ENCODE measurements around the gene THSD4. TPM values are rescaled to one million over a fixed set of nuclear protein-coding genes. Genes with fewer than 3 reads are reported as not detected.
"Not testable (repeated sequence)": the region's sequence is repeated elsewhere in the genome, so short reads cannot be mapped to it uniquely, and the experiment has no call there.

THSD4 gene
- total RNA-seq, 1 experiment from 2014 or later = 36.3 TPM

GRCh38 chr15:71716990-71717389 lies 601.7 kb downstream of the THSD4 start:
- H3K36me3 Mint-ChIP-seq (ENCODE audit: insufficient read depth, unreplicated experiment) = peaks cover 6% of the 10 kb centered on the region
- POLR2A ChIA-PET = interaction anchor here (1.5 kb wide), 1 partner anchor 9 kb away, joined by 5 read pairs; no protein-coding TSS in a partner anchor
- CTCF ChIA-PET = interaction anchor here (1.5 kb wide), 1 partner anchor 14 kb away, joined by 6 read pairs; no protein-coding TSS in a partner anchor
- no TSS peak for BruUV-seq (replicated peaks)
- intact Hi-C loops (cut with micrococcal nuclease) = no loop called here
- no peak overlapping the region for H3K4me3 Mint-ChIP-seq (ENCODE audit: unreplicated experiment)
- no peaks in the 10 kb centered on the region for H3K27me3 Mint-ChIP-seq (ENCODE audit: insufficient read depth, unreplicated experiment)
- H3K4me1 Mint-ChIP-seq (ENCODE audit: insufficient read depth, unreplicated experiment) = peaks cover 13% of the 10 kb centered on the region
- TF ChIP-seq, protein P1, sequence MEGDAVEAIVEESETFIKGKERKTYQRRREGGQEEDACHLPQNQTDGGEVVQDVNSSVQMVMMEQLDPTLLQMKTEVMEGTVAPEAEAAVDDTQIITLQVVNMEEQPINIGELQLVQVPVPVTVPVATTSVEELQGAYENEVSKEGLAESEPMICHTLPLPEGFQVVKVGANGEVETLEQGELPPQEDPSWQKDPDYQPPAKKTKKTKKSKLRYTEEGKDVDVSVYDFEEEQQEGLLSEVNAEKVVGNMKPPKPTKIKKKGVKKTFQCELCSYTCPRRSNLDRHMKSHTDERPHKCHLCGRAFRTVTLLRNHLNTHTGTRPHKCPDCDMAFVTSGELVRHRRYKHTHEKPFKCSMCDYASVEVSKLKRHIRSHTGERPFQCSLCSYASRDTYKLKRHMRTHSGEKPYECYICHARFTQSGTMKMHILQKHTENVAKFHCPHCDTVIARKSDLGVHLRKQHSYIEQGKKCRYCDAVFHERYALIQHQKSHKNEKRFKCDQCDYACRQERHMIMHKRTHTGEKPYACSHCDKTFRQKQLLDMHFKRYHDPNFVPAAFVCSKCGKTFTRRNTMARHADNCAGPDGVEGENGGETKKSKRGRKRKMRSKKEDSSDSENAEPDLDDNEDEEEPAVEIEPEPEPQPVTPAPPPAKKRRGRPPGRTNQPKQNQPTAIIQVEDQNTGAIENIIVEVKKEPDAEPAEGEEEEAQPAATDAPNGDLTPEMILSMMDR (IDR thresholded peaks at IDR 0.05; ENCODE audit: unreplicated experiment) = no peak
- peak overlapping the region; percentile 60 for H3K27ac Mint-ChIP-seq (ENCODE audit: low read depth, unreplicated experiment)
- peak; percentile 30 for DNase-seq (ENCODE audit: unreplicated experiment)
- H3K9me3 Mint-ChIP-seq (ENCODE audit: unreplicated experiment) = no peaks in the 10 kb centered on the region

DNA sequence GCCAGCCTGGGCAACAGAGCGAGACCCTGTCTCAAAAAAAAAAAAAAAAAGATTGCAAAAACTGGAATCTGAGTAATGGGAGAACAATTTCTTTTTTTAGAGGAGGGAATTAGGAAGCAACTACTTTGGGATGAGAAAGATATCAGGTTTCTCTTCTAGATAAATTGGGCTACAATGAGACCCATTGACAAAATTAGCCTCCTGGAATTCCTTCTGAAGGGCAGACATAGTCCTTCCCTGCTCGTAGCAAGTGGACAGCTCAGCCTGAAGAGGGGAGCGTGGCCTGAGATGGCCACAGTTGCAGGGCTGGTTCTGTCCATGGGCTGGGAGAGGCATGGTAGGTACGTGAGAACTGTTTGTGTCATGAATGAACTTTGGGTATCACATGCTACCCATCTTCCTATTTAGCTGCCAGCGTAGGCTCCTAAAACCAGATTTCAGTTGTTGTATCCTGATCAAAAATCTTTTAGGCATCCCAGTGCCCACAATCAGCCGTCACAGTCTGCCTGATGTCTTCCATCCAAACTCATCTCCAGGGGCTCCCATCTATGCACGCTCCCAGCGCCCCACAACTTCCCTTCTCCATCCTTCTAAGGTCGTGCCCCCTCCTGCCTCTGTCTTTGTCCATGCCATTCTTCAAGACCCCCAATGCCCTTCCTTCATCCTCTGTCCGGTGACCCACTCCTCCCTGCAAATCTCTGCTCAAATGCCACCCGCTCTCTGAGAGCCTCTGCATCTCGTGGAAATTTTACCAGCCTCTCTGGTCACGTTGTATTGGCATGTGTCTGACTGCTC lies 603.0 kb downstream of the THSD4 start:
- POLR2A ChIA-PET = no interaction called here
- DNase-seq (ENCODE audit: unreplicated experiment) = no peak
- Mint-ChIP-seq H3K27me3 (ENCODE audit: insufficient read depth, unreplicated experiment) (no peaks in the 10 kb centered on the region), H3K4me1 (ENCODE audit: insufficient read depth, unreplicated experiment) (peaks cover 8% of the 10 kb centered on the region), H3K36me3 (ENCODE audit: insufficient read depth, unreplicated experiment) (peaks cover under 1% of the 10 kb centered on the region), H3K4me3 (ENCODE audit: unreplicated experiment) (no peak overlapping the region), H3K27ac (ENCODE audit: low read depth, unreplicated experiment) (no peak overlapping the region), H3K9me3 (ENCODE audit: unreplicated experiment) (no peaks in the 10 kb centered on the region)
- CTCF ChIA-PET = interaction anchor here (0.6 kb wide), 1 partner anchor 780 kb away, joined by 4 read pairs; no protein-coding TSS in a partner anchor
- TF ChIP-seq, protein P1 (IDR thresholded peaks at IDR 0.05; ENCODE audit: unreplicated experiment) = no peak
- intact Hi-C loops (cut with micrococcal nuclease) = no loop called here
- BruUV-seq (replicated peaks) = no TSS peak

DNA sequence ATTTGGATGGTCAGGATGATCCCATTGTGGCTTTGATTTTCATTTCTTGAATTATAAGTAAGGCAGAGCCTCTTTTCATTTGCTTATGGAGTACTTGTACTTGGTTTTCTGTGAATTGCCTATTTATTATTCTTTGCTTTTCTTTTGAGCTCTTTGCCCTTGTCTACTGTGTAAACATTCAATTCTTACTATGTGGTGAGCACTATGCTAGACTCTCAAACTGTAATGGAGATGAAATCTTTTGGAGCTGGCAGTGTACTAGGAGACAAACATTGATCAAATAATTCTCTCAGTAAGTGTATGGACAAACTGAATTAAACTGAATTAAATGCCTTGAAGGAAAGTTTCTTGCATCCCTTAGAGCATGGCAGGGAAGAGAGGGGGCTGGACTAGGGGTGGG lies 608.1 kb downstream of the THSD4 start:
- no peak overlapping the region for H3K27ac Mint-ChIP-seq (ENCODE audit: low read depth, unreplicated experiment)
- H3K27me3 Mint-ChIP-seq (ENCODE audit: insufficient read depth, unreplicated experiment) = no peaks in the 10 kb centered on the region
- ChIA-PET POLR2A (interaction anchor here (1.1 kb wide), 1 partner anchor 22 kb away, joined by 3 read pairs; no protein-coding TSS in a partner anchor), CTCF (interaction anchor here (0.7 to 1.0 kb wide), 2 partner anchors 190 to 247 kb away, joined by 3 to 5 read pairs; no protein-coding TSS in a partner anchor)
- intact Hi-C loops (cut with micrococcal nuclease) = no loop called here
- TF ChIP-seq, protein P1 (IDR thresholded peaks at IDR 0.05; ENCODE audit: unreplicated experiment) = no peak
- H3K4me3 Mint-ChIP-seq (ENCODE audit: unreplicated experiment) = no peak overlapping the region
- peaks cover 19% of the 10 kb centered on the region for H3K4me1 Mint-ChIP-seq (ENCODE audit: insufficient read depth, unreplicated experiment)
- no peaks in the 10 kb centered on the region for H3K9me3 Mint-ChIP-seq (ENCODE audit: unreplicated experiment)
- no peak for DNase-seq (ENCODE audit: unreplicated experiment)
- BruUV-seq (replicated peaks) = no TSS peak
- no peaks in the 10 kb centered on the region for H3K36me3 Mint-ChIP-seq (ENCODE audit: insufficient read depth, unreplicated experiment)

- H3K36me3 Mint-ChIP-seq (ENCODE audit: insufficient read depth, unreplicated experiment); H3K27me3 Mint-ChIP-seq (ENCODE audit: insufficient read depth, unreplicated experiment); H3K9me3 Mint-ChIP-seq (ENCODE audit: unreplicated experiment); BruUV-seq (replicated peaks); H3K4me3 Mint-ChIP-seq (ENCODE audit: unreplicated experiment); intact Hi-C loops (cut with micrococcal nuclease): not testable (repeated sequence)
- CTCF ChIA-PET = interaction anchor here (0.7 to 1.1 kb wide), 2 partner anchors 94 to 152 kb away, joined by 3 to 4 read pairs; no protein-coding TSS in a partner anchor
- Mint-ChIP-seq H3K4me1 (ENCODE audit: insufficient read depth, unreplicated experiment) (peaks cover 19% of the 10 kb centered on the region), H3K27ac (ENCODE audit: low read depth, unreplicated experiment) (peak overlapping the region; percentile 44)
- POLR2A ChIA-PET = interaction anchor here (0.6 to 2.3 kb wide), 3 partner anchors 9 to 150 kb away, joined by 3 to 8 read pairs (median 5); no protein-coding TSS in a partner anchor
- peak; percentile 70 for DNase-seq (ENCODE audit: unreplicated experiment)
Observed at GRCh38 chr15:71725207-71725955, 610.1 kb downstream of the THSD4 start.

Measured in MCF 10A (cell line).